Peyer's patch (tissue), 4 donors: ENCODE measurements around the gene PFKL.

Experiments used
- POLR2A ChIP-seq, 2 donors: fragments of 450-650 bp; IDR thresholded peaks; one replicate each; pipeline ENCODE4 v1.5.1; 2017; ENCODE audit warnings: antibody characterized with exemption in 2 of 2, mild to moderate bottlenecking in 2 of 2, moderate library complexity in 2 of 2
- TF ChIP-seq, protein P1 (sequence below), 6 experiments: fragments of 450-650 bp in 4 of 6; fragments of 200-600 bp in 2 of 6; sonication (generic) in 1 of 6; IDR thresholded peaks; one replicate each; pipeline ENCODE4 v1.5.1; 2017 to 2019; ENCODE audit warnings: antibody characterized with exemption in 6 of 6, mild to moderate bottlenecking in 3 of 6, moderate library complexity in 1 of 6

DNA sequence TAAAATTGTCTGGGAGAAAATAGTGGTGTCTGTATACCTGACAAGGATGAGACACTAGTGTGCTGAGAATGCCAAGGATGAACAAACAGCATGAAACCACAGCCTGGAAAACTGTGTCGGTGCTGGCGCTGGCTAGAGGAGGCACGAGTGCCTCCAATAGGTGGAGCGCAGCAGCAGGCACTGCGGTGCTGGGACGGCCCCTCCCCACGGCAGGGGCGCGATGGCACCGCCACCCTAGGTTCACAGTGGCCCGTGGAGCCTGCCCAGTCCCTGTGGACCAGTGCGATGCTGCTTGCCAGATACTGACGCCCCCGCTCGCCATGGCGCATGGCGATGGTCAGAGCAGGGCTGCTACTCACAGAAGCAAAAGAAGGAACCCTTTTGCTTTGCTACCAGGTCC is 32.5 kb downstream of the PFKL start:
- TF ChIP-seq, protein P1, sequence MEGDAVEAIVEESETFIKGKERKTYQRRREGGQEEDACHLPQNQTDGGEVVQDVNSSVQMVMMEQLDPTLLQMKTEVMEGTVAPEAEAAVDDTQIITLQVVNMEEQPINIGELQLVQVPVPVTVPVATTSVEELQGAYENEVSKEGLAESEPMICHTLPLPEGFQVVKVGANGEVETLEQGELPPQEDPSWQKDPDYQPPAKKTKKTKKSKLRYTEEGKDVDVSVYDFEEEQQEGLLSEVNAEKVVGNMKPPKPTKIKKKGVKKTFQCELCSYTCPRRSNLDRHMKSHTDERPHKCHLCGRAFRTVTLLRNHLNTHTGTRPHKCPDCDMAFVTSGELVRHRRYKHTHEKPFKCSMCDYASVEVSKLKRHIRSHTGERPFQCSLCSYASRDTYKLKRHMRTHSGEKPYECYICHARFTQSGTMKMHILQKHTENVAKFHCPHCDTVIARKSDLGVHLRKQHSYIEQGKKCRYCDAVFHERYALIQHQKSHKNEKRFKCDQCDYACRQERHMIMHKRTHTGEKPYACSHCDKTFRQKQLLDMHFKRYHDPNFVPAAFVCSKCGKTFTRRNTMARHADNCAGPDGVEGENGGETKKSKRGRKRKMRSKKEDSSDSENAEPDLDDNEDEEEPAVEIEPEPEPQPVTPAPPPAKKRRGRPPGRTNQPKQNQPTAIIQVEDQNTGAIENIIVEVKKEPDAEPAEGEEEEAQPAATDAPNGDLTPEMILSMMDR (IDR thresholded peaks at IDR 0.05): no peak
- no peak for TF ChIP-seq POLR2A (IDR thresholded peaks at IDR 0.05)
